ENCODE data around the gene SLC39A7. TPM values are rescaled to one million over a fixed set of nuclear protein-coding genes. Genes with fewer than 3 reads are reported as not detected.
A peak's percentile ranks its signal among the peaks of the same experiment; 100 is the strongest.

The SLC39A7 gene
- total RNA-seq, 1 experiment from 2014 or later = 130 TPM

GRCh38 chr6:33160728-33161344 lies 39.8 kb upstream of the SLC39A7 start:
- ChIA-PET RAD21 (ENCODE audit: low non-redundant PET in 1 of 2, low total read pairs in 2 of 2, uncharacterized antibody in 2 of 2, unreplicated experiment in 2 of 2) (interaction anchor here (0.6 to 1.1 kb wide), 6 partner anchors 10 to 114 kb away, joined by 3 to 6 read pairs (median 4); no protein-coding TSS in a partner anchor), CTCF (interaction anchor here (0.6 to 4.9 kb wide), 8 partner anchors 12 to 139 kb away, joined by 3 to 31 read pairs (median 6); partner anchors contain the start of gene HSD17B8), POLR2A (no interaction called here)
- Histone ChIP-seq H4K20me1 (ENCODE audit: insufficient read depth) (no peaks in the 10 kb centered on the region), H2AFZ (ENCODE audit: low read depth, low read length, poor library complexity, severe bottlenecking) (peak overlapping the region; percentile 76), H3K27me3 (ENCODE audit: insufficient read depth, low read length) (no peaks in the 10 kb centered on the region), H3K79me2 (ENCODE audit: insufficient read depth, low read length) (no peaks in the 10 kb centered on the region), H3K27ac (ENCODE audit: low read depth, low read length) (peak overlapping the region; percentile 40), H3K9me3 (ENCODE audit: control insufficient read depth in 1 of 2, insufficient read depth in 1 of 2, low read depth in 1 of 2, low read length in 2 of 2) (no peaks in the 10 kb centered on the region), H3K9ac (ENCODE audit: low read length) (peak overlapping the region; percentile 72; the same call in 1 of the 2 replicates), H3K4me3 (replicated peaks in 1 of 2; ENCODE audit: low read depth in 1 of 2, low read length in 2 of 2) (peak overlapping the region; percentile 52 to 61), H3K4me1 (ENCODE audit: control insufficient read depth in 1 of 2, insufficient read depth in 2 of 2, low read length in 2 of 2) (peaks cover 11 to 29% of the 10 kb centered on the region in 2 experiments), H3K4me2 (ENCODE audit: low read length) (peak overlapping the region; percentile 95), H3K9me2 (ENCODE audit: insufficient read depth) (no peaks in the 10 kb centered on the region), H3K36me3 (ENCODE audit: control insufficient read depth in 1 of 2, insufficient read depth in 2 of 2, low read length in 2 of 2) (no peaks in the 10 kb centered on the region)
- DNase-seq (ENCODE audit: low read depth, low spot score) (peak; percentile 52), ATAC-seq (peak; percentile 81)
- no TSS peak for BruUV-seq (replicated peaks)
- no peak for TF ChIP-seq CEBPB (IDR thresholded peaks at IDR 0.05; ENCODE audit: low read depth)
- peak; percentile 68 for TF ChIP-seq POLR2A (IDR thresholded peaks at IDR 0.05; ENCODE audit: borderline replicate concordance, extremely low read depth, insufficient read depth, insufficient read length)
- intact Hi-C loops (cut with micrococcal nuclease) = loop anchor here (1.0 kb wide), 2 partner anchors 36 to 87 kb away; no protein-coding TSS in a partner anchor

- BruUV-seq (replicated peaks) = TSS peak; percentile 86
- no peaks in the 10 kb centered on the region for H3K9me2 ChIP-seq (ENCODE audit: insufficient read depth)
- ChIA-PET RAD21 (ENCODE audit: low non-redundant PET in 1 of 2, low total read pairs in 2 of 2, uncharacterized antibody in 2 of 2, unreplicated experiment in 2 of 2) (interaction anchor here (0.6 to 1.1 kb wide), 6 partner anchors 10 to 113 kb away, joined by 3 to 6 read pairs (median 4); no protein-coding TSS in a partner anchor), POLR2A (no interaction called here), CTCF (interaction anchor here (0.7 to 4.9 kb wide), 7 partner anchors 13 to 138 kb away, joined by 3 to 31 read pairs (median 6); no protein-coding TSS in a partner anchor)
- H3K27ac ChIP-seq (ENCODE audit: low read depth, low read length) = peak overlapping the region; percentile 40
- no peaks in the 10 kb centered on the region for H4K20me1 ChIP-seq (ENCODE audit: insufficient read depth)
- peaks cover 11 to 29% of the 10 kb centered on the region in 2 experiments for H3K4me1 ChIP-seq (ENCODE audit: control insufficient read depth in 1 of 2, insufficient read depth in 2 of 2, low read length in 2 of 2)
- no peaks in the 10 kb centered on the region for H3K79me2 ChIP-seq (ENCODE audit: insufficient read depth, low read length)
- DNase-seq (ENCODE audit: low read depth, low spot score) (peak; percentile 18), ATAC-seq (peak; percentile 89)
- H3K4me2 ChIP-seq (ENCODE audit: low read length) = peak overlapping the region; percentile 95
- peak overlapping the region; percentile 72 for H3K9ac ChIP-seq (ENCODE audit: low read length)
- TF ChIP-seq YY1 (IDR thresholded peaks at IDR 0.05; ENCODE audit: extremely low read depth, insufficient replicate concordance, low read depth, low read length) = peak; percentile 55
- TF ChIP-seq ZBTB33 (IDR thresholded peaks at IDR 0.05; ENCODE audit: extremely low read depth, insufficient replicate concordance, low read length) = peak; percentile 15
- TF ChIP-seq ZNF274 (IDR thresholded peaks at IDR 0.05; ENCODE audit: low read depth, low read length) = no peak
- TF ChIP-seq POLR2AphosphoS5 (IDR thresholded peaks at IDR 0.05; ENCODE audit: low read depth, low read length) = peak; percentile 72
- peak; percentile 68 for TF ChIP-seq RAD21 (IDR thresholded peaks at IDR 0.05; ENCODE audit: low read depth)
- TF ChIP-seq ZFX (IDR thresholded peaks at IDR 0.05) = peak; percentile 79; the same call in 1 of the 2 replicates
- peak; percentile 17 for TF ChIP-seq POLR2A (IDR thresholded peaks at IDR 0.05; ENCODE audit: borderline replicate concordance, extremely low read depth, insufficient read depth, insufficient read length)
- TF ChIP-seq TCF7L2 (IDR thresholded peaks at IDR 0.05; ENCODE audit: borderline replicate concordance, extremely low read depth, insufficient read depth, insufficient read length) = no peak
- TF ChIP-seq, protein P1, sequence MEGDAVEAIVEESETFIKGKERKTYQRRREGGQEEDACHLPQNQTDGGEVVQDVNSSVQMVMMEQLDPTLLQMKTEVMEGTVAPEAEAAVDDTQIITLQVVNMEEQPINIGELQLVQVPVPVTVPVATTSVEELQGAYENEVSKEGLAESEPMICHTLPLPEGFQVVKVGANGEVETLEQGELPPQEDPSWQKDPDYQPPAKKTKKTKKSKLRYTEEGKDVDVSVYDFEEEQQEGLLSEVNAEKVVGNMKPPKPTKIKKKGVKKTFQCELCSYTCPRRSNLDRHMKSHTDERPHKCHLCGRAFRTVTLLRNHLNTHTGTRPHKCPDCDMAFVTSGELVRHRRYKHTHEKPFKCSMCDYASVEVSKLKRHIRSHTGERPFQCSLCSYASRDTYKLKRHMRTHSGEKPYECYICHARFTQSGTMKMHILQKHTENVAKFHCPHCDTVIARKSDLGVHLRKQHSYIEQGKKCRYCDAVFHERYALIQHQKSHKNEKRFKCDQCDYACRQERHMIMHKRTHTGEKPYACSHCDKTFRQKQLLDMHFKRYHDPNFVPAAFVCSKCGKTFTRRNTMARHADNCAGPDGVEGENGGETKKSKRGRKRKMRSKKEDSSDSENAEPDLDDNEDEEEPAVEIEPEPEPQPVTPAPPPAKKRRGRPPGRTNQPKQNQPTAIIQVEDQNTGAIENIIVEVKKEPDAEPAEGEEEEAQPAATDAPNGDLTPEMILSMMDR (IDR thresholded peaks at IDR 0.05 in 2 of 3, conservative IDR thresholded peaks at IDR 0.05 in 1 of 3; ENCODE audit: borderline replicate concordance in 1 of 3, insufficient read depth in 1 of 3, low read depth in 2 of 3, low read length in 2 of 3) = peak; percentile 72 to 91 (median 90); a peak in 5 of 6 replicates
- intact Hi-C loops (cut with micrococcal nuclease) = loop anchor here (1.0 kb wide), 2 partner anchors 36 to 87 kb away; no protein-coding TSS in a partner anchor
- H3K36me3 ChIP-seq (ENCODE audit: control insufficient read depth in 1 of 2, insufficient read depth in 2 of 2, low read length in 2 of 2) = no peaks in the 10 kb centered on the region
- H3K9me3 ChIP-seq (ENCODE audit: control insufficient read depth in 1 of 2, insufficient read depth in 1 of 2, low read depth in 1 of 2, low read length in 2 of 2) = no peaks in the 10 kb centered on the region
- H2AFZ ChIP-seq (ENCODE audit: low read depth, low read length, poor library complexity, severe bottlenecking) = peak overlapping the region; percentile 76
- no peaks in the 10 kb centered on the region for H3K27me3 ChIP-seq (ENCODE audit: insufficient read depth, low read length)
- H3K4me3 ChIP-seq (replicated peaks in 1 of 2; ENCODE audit: low read depth in 1 of 2, low read length in 2 of 2) = peak overlapping the region; percentile 52 to 61
Observed at GRCh38 chr6:33161354-33162331, 39.0 kb upstream of the SLC39A7 start.
